HG03039 (cell line): ENCODE data around the gene REPIN1.

Experiments used
- ATAC-seq: cut with Tn5 transposase; IDR thresholded peaks from one replicate; pipeline ENCODE4 v1.9.1; 2021; ENCODE audit warnings: mild to moderate bottlenecking, moderate library complexity; ENCODE audit not compliant: unreplicated experiment

The REPIN1 gene

DNA sequence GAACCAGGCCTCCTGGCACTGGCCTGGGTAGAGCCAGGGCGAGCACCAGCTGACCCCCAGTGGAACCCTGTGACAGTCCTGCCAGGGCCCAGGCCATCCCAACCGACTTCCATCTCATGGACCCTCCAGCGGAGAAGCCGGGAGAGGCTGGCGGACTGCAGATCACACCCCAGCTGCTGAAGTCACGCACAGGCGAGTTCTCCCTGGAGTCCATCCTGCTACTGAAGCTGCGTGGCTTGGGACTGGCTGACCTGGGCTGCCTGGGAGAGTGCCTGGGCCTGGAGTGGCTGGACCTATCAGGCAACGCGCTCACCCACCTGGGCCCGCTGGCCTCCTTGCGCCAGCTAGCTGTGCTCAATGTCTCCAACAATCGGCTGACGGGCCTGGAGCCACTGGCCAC, 31.9 kb upstream of the REPIN1 start:
- ATAC-seq: no peak

DNA sequence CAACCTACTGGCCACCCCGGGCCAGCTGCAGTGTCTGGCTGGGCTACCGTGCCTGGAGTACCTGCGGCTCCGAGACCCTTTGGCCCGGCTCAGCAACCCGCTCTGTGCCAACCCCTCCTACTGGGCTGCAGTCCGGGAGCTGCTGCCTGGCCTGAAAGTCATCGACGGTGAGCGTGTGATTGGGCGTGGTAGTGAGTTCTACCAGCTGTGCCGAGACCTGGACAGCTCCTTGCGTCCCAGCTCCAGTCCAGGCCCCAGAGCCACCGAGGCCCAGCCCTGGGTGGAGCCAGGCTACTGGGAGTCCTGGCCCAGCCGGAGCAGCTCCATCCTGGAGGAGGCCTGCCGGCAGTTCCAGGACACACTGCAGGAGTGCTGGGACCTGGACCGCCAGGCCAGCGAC, 31.4 kb upstream of the REPIN1 start:
- ATAC-seq: no peak

DNA sequence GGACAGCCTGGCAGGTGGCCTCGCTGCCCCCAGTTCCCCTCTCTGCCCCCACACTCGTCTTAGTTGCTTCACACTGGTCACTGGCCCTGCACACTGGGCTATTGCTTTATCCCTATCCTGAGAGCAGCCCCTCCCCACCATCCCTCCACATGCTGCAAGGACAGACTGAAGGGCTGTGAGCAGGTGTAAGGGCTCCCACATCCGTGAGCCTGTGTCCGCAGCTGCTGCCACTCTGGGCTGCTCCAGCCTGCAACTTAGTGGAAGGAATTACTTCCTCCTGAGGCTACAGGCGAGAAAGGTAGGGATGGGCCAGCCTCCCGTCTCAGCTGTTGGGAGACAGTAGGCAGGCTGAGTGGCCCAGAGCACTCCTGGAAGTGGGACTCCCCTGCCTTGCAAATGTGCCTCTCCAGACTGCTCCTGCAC, 31.0 kb upstream of the REPIN1 start:
- ATAC-seq: no peak

DNA sequence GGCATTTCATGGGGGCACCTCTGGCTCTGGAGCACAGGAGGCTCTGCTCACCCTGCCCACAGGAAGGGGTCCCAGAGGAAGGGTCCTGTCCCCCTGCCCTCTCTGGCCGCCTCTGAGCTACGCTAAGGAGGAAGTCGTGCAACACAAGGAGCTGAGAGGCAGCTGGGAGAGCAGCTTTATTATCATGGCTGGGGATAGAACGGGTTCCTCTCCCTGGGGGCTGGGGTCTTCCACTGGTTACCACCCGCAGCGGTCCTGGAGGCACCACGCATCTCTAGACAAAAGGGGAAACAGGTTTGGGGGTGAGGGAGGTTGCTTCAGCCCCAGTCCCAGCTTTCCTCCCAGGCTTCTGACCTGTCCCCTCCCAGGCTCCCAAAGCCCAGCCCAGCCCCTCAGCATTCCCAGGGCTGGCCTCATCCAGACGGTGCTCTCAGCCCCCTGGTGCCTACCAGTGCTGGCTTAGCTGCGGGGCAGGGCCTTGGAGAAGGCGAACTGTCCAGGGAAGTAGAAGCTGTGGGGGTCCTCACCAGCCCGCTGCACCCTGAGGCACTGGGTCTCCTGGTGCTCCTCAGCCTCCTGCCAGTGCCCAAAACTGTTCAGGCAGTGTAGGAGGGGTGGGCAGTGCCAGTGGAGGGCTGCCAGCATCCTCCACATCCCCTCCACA, 30.3 kb upstream of the REPIN1 start:
- no peak for ATAC-seq

DNA sequence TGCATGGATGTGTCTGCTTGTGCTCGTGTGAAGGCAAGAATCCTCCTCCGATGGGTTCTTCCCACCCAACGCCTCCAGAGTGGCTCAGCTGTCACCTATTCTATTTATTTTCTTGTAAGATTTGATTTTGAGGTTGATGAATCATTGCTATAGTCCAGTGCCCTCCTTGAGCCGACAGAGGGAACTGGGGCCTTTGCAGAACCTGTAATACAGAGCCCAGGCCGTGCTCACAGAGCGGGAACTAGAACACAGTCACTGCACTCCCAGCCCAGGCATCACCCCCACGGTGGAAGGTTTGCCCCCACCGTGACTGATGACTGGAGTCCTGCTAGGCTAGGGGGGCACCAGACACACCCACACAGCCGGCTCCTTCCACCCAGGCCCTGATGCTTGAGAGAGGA, 29.2 kb upstream of the REPIN1 start:
- ATAC-seq: no peak

DNA sequence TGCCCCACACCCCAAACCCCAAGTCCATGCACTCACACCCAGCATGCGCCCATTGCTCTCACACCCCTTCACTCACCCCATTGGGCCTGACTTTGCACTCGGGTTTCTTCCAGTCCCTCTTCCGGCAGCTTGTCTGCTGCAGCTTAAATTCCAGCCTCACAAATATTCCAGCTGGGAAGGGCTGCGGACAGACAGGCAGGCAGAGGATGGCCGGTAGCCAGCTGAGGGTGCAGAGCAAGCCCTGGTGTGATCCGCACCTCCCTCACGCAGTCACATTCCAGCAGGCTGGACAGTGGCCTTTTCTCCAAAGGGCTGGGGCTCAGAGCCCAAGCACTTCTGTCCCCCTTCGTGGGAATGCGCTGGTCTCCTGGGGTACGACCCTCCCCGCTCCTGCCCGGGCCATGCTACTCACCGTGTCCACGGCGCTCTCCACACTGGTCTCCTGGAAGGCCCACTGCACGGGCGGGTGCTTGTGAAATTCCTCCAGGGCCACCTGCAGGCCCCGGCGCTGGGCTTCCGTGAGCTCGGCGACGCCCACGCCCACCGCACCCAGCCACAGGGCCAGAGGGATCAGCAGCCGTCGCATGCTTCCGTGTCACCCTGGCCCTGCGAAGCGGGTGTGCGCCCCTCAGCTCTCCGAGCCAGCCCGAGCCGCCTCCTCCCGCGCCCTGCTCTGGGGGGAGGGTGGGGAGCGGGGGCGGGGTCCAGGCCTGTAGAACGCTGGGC, 28.4 kb upstream of the REPIN1 start:
- ATAC-seq: no peak

DNA sequence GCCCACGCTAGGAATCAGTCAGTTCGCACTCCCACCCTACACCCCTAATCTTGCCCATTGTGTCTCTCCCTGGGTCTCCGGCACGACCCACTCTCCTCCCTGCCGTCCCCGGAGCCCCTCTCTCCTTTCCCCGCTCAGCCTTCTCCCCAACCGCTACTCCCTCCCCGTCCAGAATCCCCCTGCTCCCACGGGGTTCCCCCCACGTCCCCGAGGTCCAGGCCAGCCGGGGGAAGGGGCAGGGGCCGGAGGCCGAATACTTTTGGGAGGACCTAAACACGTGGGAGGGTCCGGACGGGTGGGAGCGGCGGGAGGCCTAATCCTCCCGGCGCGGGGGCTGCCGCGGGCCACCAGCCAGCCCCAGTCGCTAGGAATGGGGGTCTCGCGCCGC, 27.8 kb upstream of the REPIN1 start:
- ATAC-seq: no peak

DNA sequence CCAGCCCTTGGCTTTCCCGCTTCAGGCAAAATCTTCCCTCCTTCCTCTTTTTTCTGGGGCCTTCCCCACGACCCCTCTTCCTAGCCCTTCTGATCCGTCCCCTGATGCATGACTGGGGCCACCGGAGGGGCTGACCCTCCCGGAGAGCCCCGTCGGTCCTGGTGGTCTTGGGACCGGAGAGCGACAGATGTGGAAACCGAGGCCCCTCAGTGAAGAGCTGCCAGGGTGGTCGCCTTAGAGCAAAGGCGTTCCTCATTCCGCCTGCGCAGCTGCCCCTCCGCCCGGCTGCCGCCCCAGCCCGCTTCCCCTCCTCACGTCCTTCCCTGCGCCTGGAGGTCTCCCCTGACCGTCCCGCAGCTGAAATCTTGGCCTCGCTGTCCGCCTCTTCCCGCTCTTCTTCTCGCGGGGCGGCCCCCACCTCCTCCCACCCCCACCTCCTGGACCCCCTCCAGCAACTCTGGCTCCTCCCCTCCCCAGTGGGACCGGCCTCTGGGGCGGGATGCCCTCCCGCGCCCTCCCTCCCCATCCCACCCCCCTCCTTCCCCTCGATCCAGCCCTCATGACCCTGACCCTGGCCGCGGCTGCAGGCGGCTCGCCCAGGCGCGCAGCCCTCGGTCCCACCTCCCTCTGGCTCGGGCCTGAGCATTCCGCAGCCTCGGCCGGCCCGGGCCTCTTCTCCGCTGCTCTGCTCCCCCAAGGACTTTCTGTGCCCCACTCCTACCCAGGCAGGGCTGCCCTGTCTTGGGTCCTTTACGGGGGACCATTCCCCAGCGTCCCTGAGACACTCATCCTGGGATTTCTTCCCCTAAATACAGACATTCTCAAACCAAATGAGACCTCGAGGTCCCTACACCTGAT, 27.1 kb upstream of the REPIN1 start, which contains the start of gene RARRES2:
Gene RARRES2, minus strand, starts transcription at position 367 of the 858 bp plus-strand sequence. CDS start 1,020 bp downstream, outside the sequence.
- ATAC-seq: no peak

DNA sequence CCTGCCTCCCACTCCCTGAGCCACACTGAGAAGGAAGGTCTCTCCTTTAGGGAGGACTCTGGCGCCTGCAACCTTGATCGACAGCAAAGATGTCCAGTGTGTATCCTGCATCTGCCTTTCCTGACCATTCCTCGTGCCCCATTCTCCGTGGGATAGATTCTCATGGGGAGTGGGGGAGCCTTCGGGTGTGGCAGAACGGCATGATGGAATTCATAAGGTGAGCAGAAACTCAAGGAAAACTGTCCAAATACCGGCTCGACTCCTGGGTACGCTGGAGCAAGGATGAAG, 26.6 kb upstream of the REPIN1 start:
- ATAC-seq: no peak

DNA sequence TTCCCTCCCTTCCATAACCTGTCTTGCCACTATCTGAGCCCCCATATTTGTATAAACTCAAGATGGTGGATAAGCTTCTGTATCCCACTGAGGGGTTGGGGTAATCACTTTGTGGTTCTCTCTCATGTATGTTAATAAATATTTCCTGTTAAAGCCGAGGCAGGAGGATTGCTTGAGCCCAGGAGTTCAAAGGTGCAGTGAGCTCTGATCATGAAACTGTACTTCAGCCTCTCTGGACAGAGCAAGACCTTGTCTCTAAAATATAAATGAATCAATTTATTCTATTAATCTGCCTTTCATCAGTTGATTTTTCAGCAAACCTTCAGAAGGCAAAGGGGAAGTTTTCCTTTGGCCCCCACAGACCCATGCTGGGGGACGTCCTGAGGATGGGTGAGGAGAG, 25.4 kb upstream of the REPIN1 start:
- ATAC-seq: no peak

DNA sequence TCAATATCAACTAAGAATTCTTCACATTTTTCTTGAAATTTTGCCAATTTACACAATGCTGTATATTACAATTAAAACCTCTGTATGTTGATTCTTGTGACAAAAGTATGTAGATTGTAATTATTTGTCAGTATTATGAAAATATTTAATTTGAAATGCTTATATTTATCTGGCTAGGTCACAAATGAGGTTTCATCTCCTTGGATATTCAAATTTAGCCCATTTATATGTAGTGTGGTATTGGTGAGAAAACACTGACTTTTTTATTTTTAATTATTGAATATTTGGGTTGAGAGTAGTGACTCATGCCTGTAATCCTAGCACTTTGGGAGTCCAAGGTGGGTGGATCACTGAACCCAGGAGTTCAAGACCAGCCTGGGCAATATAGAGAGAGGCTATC, 24.3 kb upstream of the REPIN1 start:
- no peak for ATAC-seq

DNA sequence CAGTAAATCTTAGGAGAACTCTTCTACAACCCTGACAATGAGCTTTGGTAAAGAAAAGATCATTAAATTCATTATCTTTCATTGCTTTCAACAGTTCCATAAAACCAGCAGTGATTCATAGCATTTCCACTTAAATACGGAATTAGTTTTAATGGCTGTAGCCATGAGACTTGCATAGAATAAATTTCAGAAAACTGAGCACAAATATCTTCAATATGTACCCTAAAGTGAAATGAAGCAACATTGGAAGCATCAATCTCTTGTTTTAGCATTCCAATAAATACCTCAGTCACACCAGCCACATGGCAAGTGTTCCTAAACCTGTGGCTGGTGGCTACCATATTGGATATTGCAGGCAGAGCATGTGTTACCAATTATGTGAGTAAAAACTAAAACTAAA, 23.6 kb upstream of the REPIN1 start:
- ATAC-seq: no peak

DNA sequence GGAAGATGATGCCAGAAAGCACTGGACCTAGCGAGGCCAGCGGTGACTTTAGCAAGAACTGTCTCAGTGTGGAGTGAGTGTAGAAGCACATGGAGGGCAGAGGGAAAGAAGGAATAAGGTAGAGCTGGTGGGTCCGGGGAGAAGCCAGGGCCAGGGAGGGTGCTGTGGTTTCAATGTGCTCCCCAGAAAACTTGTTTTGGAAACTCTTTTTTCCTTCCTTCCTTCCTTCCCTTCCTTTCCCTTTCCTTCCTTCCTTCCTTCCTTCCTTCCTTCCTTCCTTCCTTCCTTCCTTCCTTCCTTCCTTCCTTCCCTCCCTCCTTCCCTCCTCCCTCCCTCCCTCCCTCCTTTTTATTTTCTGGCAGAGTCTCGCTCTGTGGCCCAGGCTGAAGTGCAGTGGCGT, 21.7 kb upstream of the REPIN1 start:
- no peak for ATAC-seq

DNA sequence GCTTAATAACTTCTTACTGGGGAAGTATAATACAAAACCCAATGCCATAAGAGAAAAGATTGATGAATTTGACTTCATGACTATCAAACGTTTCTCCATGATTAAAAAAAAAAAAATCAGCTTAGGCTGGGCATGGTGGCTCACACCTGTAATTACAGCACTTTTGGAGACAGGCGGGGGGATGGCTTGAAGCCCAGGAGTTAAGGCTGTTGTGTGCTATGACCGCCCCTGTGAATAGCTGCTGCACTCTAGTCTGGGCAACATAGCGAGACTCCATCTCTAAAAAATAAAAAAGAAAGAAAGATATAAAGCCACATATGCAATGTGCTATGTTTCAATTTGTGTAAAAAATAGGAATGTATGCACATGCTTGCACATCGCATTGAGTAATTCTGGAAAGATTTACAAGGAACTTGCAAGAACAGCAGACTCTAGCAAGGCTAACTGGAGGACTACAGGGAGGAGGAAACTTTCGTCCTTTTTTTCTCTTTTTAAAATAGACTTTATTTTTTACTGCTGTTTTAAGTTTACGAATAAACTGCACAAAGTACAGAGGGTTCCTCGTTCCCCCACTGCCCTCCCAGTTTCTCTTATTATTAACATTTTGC, 16.9 kb upstream of the REPIN1 start:
- ATAC-seq: no peak

DNA sequence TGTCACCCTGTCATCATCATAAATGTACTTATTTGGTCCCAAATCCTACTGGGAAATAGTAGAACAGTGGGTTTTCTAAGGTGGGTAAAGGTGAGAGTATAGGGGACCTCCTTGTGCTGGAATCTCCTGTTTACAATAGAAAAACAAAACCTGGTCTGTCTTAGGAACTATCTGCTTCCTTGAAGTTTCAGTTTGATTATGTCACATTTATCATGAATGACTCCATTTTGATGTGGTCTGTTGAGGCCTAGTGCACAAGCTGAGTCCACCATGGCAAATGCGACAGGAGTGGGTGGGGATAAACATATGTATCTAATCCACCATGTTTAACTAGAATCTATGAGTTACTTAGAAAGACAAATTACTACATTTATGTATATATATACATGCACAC, 13.0 kb upstream of the REPIN1 start:
- no peak for ATAC-seq

DNA sequence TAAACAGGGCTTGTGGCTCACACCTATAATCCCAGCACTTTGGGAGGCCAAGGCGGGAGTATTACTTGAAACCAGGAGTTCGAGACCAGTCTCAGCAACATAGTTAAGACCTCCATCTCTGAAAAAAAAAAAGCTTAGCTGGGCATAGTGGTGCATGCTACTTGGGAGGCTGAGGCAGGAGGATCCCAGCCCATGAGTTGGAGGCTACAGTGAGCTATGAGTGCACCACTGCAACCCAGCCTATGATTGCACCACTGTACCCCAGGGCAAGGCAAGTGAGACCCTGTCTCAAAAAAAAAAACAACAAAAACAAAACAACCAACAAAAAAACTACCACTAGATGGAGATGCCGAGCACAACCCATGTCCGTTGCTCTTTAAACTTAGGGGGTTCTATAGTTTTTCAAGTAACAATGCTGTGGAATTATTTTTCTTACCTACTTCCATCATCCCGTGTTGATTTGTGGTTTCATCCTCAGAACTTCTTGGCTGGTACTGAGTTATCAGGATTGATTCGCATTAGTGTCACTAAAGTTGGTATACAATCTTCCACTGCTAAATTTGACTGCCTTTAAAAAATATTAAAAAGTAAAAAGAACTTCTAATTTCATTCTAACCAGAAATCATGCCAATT, 12.2 kb upstream of the REPIN1 start:
- no peak for ATAC-seq

DNA sequence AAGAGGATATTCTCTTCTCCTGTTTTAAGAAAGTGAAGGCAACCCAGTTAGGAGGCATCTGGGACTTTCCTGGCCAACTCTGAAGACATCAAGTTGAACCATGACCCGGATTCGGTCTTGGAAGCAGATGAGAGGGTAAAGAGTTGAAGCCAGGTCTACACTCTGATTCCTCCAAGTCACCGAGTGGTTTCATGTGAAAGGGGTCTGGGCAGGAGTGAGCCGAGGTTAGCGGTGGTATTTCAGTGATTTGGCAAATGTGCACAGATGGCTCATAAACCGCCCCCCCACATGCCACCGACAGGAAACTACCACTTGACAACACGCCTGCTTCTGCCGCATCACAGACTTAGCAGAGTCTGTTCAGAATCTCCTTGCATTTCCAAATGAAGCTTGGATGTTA, 11.4 kb upstream of the REPIN1 start:
- no peak for ATAC-seq

DNA sequence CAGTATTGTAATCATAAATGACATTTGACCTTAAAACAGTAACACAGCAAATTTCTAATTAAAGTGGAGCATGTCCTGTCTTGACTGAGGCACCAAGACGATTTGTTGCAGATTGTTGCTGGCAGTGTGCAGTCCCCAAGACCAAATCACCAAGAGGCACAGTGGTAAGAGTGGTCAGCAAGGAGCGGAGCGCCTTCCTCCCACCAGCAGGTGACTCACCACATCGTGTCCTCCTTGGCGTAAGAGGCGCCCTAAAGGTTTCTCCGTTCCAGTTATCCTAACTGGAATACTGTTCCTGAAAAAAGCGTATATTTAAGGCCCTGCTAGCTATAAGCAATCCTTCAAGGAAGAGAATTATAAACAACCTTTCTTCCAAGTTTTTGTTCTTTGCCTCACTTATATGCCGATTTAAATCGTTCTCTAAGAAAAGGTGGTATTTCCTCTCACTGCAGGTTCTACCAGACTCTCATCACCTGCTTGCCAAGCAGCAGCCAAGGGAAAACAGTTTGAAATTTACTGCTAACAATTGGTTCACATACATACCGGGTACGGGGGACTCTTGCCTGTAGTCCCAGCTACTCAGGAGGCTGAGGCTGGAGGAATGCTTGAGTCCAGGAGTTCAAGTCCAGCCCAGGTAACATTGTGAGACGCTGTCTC, 10.7 kb upstream of the REPIN1 start:
- ATAC-seq: no peak

DNA sequence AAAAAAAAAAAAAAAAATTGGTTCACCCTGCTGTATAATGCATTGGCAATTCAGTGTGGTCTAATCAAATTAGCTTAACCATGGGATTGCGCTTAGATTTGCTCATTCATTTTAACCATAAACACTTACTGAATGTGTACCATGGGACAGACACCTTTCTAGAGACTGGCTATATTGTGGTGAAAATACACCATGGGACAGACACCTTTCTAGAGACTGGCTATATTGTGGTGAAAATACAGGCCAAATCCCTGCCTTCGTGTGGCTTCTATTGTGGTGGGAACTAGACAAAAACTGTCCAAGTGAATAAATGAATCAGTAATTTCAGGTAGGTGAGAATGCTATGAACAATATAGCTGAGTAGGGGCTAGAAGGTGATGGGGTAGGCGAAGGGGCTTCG, 10.2 kb upstream of the REPIN1 start:
- ATAC-seq: no peak

DNA sequence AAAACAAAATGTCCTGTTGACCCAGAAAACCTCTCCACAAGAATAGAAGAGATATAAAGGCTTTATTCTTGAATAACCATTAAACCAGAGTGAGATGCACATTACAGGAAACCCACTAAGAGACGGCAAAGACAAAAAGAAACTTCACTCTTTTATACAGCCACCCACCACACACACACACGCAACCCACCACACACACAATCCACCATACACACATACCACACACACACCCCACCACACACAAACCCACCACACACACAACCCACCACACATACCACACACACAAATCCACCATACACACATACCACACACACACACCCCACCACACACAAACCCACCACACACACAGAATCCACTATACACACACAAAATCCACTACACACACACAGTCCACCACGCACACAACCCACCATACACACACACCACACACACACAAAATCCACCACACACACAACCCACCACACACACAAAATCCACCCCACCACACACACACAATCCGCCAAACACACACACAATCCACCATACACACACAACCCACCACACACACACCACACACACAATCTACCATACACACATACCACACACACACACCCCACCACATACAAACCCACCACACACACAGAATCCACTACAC, 9.5 kb upstream of the REPIN1 start:
- ATAC-seq: no peak
